GM23338 (cell line): ENCODE data around the gene DGKB. TPM values are rescaled to one million over a fixed set of nuclear protein-coding genes. Genes with fewer than 3 reads are reported as not detected.

Experiments
- ATAC-seq: fragments of 200-7000 bp; cut with Tn5 transposase; 3 replicates; pipeline ENCODE4 v1.9.1; 2020
- DNase-seq: peaks from one replicate; pipeline ENCODE4 v3.0.0-alpha.2; 2015; ENCODE audit warnings: low spot score
- H2AFZ ChIP-seq: fragments of 200-600 bp; sonication (generic); 2 replicates; pipeline ENCODE4 v1.8.0; 2016; ENCODE audit warnings: antibody characterized with exemption, mild to moderate bottlenecking, moderate library complexity
- H3F3A ChIP-seq: fragments of 200-600 bp; sonication (generic); replicated peaks from 2 replicates; pipeline ENCODE4 v1.8.0; 2017; ENCODE audit warnings: antibody characterized with exemption, mixed run types, low read depth
- H3K27ac ChIP-seq: fragments of 200-600 bp; sonication (generic); 2 replicates; pipeline ENCODE4 v1.6.1; 2016; ENCODE audit warnings: low read depth
- H3K27me3 ChIP-seq: fragments of 200-600 bp; sonication (generic); 2 replicates; pipeline ENCODE4 v1.8.0; 2016; ENCODE audit warnings: mild to moderate bottlenecking, mixed run types, moderate library complexity; ENCODE audit not compliant: insufficient read depth
- H3K36me3 ChIP-seq: fragments of 200-600 bp; sonication (generic); 2 replicates; pipeline ENCODE4 v1.8.0; 2016; ENCODE audit warnings: mild to moderate bottlenecking; ENCODE audit not compliant: insufficient read depth
- H3K4me1 ChIP-seq: fragments of 200-600 bp; sonication (generic); 2 replicates; pipeline ENCODE4 v1.8.0; 2016; ENCODE audit warnings: mild to moderate bottlenecking, moderate library complexity; ENCODE audit not compliant: insufficient read depth
- H3K4me2 ChIP-seq: fragments of 200-600 bp; sonication (generic); 2 replicates; pipeline ENCODE4 v1.7.1; 2017; ENCODE audit warnings: mixed run types
- H3K4me3 ChIP-seq: fragments of 200-600 bp; sonication (generic); 2 replicates; pipeline ENCODE4 v1.6.1; 2016; ENCODE audit warnings: mixed run types
- H3K79me2 ChIP-seq: fragments of 200-600 bp; sonication (generic); replicated peaks from 2 replicates; pipeline ENCODE4 v1.8.0; 2017; ENCODE audit warnings: mild to moderate bottlenecking; ENCODE audit not compliant: insufficient read depth
- H3K9me2 ChIP-seq: fragments of 200-600 bp; sonication (generic); 2 replicates; pipeline ENCODE4 v1.8.0; 2017; ENCODE audit not compliant: insufficient read depth
- H4K20me1 ChIP-seq: fragments of 200-600 bp; sonication (generic); replicated peaks from 2 replicates; pipeline ENCODE4 v1.8.0; 2017; ENCODE audit warnings: mild to moderate bottlenecking; ENCODE audit not compliant: insufficient read depth
- H3K27ac Mint-ChIP-seq: 2 replicates; pipeline ENCODE4 v1.8.0; 2020; ENCODE audit warnings: inconsistent platforms, mild to moderate bottlenecking, moderate library complexity, mixed read lengths
- H3K27me3 Mint-ChIP-seq: 3 replicates; pipeline ENCODE4 v1.8.0; 2022; ENCODE audit warnings: low read depth, mild to moderate bottlenecking, moderate library complexity, mixed read lengths, inconsistent platforms; ENCODE audit not compliant: insufficient read depth, poor library complexity
- H3K36me3 Mint-ChIP-seq: 3 replicates; pipeline ENCODE4 v1.8.0; 2021; ENCODE audit warnings: low read depth, mild to moderate bottlenecking, inconsistent platforms, moderate library complexity, mixed read lengths
- H3K4me1 Mint-ChIP-seq: 3 replicates; pipeline ENCODE4 v1.8.0; 2020; ENCODE audit warnings: mild to moderate bottlenecking, inconsistent platforms, mixed read lengths
- H3K4me3 Mint-ChIP-seq: 3 replicates; pipeline ENCODE4 v1.8.0; 2021; ENCODE audit warnings: moderate library complexity, mild to moderate bottlenecking, inconsistent platforms, mixed read lengths
- H3K9me3 Mint-ChIP-seq: 3 replicates; pipeline ENCODE4 v1.8.0; 2020; ENCODE audit warnings: moderate library complexity, mild to moderate bottlenecking, inconsistent platforms, mixed read lengths
- EZH2 ChIP-seq: fragments of 200-600 bp; sonication (generic); IDR thresholded peaks from one replicate; pipeline ENCODE4 v1.8.0; 2017; ENCODE audit warnings: antibody characterized with exemption, mild to moderate bottlenecking, low read depth; ENCODE audit not compliant: unreplicated experiment
- EZH2phosphoT487 ChIP-seq: fragments of 200-600 bp; sonication (generic); IDR thresholded peaks from one replicate; pipeline ENCODE4 v1.8.1; 2018; ENCODE audit warnings: antibody characterized with exemption; ENCODE audit not compliant: unreplicated experiment
- ZNF114 ChIP-seq: fragments of 250-450 bp; sonication (Bioruptor Pico); IDR thresholded peaks from 2 replicates; pipeline ENCODE4 v1.5.0; 2020; ENCODE audit warnings: mild to moderate bottlenecking, moderate library complexity
- polyA plus RNA-seq: library from polyadenylated mRNA; unstranded; fragments of >200 nt; fragmentation: Nextera tagmentation; extraction: Ambion mirVana; gene quantifications from 2 replicates; pipeline ENCODE4 v1.2.1, GENCODE V29; 2016
- total RNA-seq: library from RNA; depleted of rRNA; stranded (reverse); fragments of >200 nt; shearing (Covaris generic); gene quantifications from 2 replicates; pipeline ENCODE4 v1.2.3, GENCODE V29; 2014
- TF ChIP-seq, protein P1 (sequence below): fragments of 250-450 bp; sonication (Bioruptor Pico); IDR thresholded peaks from 2 replicates; pipeline ENCODE4 v1.5.0; 2020; ENCODE audit warnings: mild to moderate bottlenecking, moderate library complexity
- TF ChIP-seq, protein P2 (sequence below): IDR thresholded peaks from 2 replicates; pipeline ENCODE4 v1.6.1; 2016; ENCODE audit warnings: antibody characterized with exemption

DGKB gene
- total and polyA plus RNA-seq, 2 experiments from 2014 or later: 4.8 to 11.5 TPM

DNA sequence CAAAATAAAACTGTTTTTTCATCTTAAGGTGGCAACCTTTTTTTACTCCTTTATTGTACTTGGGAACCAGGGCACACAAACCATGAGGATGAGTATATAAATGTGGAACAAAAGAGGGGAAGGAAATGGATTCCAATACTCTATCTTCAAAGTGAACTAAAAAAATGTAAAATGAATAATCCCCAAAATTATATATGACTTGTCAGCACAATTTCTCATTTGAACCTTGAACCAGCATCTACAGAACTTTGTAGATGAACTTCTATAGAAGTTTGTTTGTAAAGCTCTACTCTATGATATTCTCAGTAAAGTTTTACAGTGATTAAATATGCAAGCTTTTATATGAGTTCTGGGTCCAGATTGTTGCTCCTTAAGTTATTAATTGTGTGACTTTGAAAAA is 694.8 kb downstream of the DGKB start:
- H3K36me3 Mint-ChIP-seq: no peaks in the 10 kb centered on the region
- ATAC-seq: no peak

More for the DNA sequence above, 694.8 kb downstream of the DGKB start:
- no peak overlapping the region for H3K27ac Mint-ChIP-seq
- no peaks in the 10 kb centered on the region for H3K4me1 ChIP-seq
- H3K27me3 Mint-ChIP-seq: no peaks in the 10 kb centered on the region
- no peak for DNase-seq
- no peaks in the 10 kb centered on the region for H3K9me3 Mint-ChIP-seq
- no peaks in the 10 kb centered on the region for H3K36me3 ChIP-seq
- 0 out of 2 replicates have a peak, but pooled peaks cover 4% of the 10 kb centered on the region for H3K9me2 ChIP-seq
- no peak overlapping the region for H2AFZ ChIP-seq
- no peaks in the 10 kb centered on the region for H4K20me1 ChIP-seq
- no peaks in the 10 kb centered on the region for H3F3A ChIP-seq
- H3K27ac ChIP-seq: no peak overlapping the region
- no peak overlapping the region for H3K4me3 ChIP-seq
- no peak for TF ChIP-seq ZNF114 (CRISPR knock-in tag)
- TF ChIP-seq, protein P1, sequence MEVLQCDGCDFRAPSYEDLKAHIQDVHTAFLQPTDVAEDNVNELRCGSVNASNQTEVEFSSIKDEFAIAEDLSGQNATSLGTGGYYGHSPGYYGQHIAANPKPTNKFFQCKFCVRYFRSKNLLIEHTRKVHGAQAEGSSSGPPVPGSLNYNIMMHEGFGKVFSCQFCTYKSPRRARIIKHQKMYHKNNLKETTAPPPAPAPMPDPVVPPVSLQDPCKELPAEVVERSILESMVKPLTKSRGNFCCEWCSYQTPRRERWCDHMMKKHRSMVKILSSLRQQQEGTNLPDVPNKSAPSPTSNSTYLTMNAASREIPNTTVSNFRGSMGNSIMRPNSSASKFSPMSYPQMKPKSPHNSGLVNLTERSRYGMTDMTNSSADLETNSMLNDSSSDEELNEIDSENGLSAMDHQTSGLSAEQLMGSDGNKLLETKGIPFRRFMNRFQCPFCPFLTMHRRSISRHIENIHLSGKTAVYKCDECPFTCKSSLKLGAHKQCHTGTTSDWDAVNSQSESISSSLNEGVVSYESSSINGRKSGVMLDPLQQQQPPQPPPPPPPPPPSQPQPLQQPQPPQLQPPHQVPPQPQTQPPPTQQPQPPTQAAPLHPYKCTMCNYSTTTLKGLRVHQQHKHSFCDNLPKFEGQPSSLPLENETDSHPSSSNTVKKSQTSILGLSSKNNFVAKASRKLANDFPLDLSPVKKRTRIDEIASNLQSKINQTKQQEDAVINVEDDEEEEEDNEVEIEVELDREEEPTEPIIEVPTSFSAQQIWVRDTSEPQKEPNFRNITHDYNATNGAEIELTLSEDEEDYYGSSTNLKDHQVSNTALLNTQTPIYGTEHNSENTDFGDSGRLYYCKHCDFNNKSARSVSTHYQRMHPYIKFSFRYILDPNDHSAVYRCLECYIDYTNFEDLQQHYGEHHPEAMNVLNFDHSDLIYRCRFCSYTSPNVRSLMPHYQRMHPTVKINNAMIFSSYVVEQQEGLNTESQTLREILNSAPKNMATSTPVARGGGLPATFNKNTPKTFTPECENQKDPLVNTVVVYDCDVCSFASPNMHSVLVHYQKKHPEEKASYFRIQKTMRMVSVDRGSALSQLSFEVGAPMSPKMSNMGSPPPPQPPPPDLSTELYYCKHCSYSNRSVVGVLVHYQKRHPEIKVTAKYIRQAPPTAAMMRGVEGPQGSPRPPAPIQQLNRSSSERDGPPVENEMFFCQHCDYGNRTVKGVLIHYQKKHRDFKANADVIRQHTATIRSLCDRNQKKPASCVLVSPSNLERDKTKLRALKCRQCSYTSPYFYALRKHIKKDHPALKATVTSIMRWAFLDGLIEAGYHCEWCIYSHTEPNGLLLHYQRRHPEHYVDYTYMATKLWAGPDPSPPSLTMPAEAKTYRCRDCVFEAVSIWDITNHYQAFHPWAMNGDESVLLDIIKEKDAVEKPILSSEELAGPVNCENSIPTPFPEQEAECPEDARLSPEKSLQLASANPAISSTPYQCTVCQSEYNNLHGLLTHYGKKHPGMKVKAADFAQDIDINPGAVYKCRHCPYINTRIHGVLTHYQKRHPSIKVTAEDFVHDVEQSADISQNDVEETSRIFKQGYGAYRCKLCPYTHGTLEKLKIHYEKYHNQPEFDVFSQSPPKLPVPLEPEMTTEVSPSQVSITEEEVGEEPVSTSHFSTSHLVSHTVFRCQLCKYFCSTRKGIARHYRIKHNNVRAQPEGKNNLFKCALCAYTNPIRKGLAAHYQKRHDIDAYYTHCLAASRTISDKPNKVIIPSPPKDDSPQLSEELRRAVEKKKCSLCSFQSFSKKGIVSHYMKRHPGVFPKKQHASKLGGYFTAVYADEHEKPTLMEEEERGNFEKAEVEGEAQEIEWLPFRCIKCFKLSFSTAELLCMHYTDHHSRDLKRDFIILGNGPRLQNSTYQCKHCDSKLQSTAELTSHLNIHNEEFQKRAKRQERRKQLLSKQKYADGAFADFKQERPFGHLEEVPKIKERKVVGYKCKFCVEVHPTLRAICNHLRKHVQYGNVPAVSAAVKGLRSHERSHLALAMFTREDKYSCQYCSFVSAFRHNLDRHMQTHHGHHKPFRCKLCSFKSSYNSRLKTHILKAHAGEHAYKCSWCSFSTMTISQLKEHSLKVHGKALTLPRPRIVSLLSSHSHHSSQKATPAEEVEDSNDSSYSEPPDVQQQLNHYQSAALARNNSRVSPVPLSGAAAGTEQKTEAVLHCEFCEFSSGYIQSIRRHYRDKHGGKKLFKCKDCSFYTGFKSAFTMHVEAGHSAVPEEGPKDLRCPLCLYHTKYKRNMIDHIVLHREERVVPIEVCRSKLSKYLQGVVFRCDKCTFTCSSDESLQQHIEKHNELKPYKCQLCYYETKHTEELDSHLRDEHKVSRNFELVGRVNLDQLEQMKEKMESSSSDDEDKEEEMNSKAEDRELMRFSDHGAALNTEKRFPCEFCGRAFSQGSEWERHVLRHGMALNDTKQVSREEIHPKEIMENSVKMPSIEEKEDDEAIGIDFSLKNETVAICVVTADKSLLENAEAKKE: no peak
- TF ChIP-seq, protein P2, sequence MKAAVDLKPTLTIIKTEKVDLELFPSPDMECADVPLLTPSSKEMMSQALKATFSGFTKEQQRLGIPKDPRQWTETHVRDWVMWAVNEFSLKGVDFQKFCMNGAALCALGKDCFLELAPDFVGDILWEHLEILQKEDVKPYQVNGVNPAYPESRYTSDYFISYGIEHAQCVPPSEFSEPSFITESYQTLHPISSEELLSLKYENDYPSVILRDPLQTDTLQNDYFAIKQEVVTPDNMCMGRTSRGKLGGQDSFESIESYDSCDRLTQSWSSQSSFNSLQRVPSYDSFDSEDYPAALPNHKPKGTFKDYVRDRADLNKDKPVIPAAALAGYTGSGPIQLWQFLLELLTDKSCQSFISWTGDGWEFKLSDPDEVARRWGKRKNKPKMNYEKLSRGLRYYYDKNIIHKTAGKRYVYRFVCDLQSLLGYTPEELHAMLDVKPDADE: no peak
- TF ChIP-seq EZH2phosphoT487: no peak
- no peak for TF ChIP-seq EZH2
- no peaks in the 10 kb centered on the region for H3K27me3 ChIP-seq
- no peaks in the 10 kb centered on the region for H3K4me1 Mint-ChIP-seq
- no peak overlapping the region for H3K4me2 ChIP-seq
- no peaks in the 10 kb centered on the region for H3K79me2 ChIP-seq
- H3K4me3 Mint-ChIP-seq: no peak overlapping the region
